NCI-H446 (cell line): ENCODE measurements around the gene DNAJB4.
"Not testable (repeated sequence)": the region's sequence is repeated elsewhere in the genome, so short reads cannot be mapped to it uniquely, and the experiment has no call there.

Source experiments
- DNase-seq, 2 experiments: peaks; one replicate each; lab custom pipeline; 2025; lab: John Stamatoyannopoulos, UW

DNAJB4 gene

GRCh38 chr1:78004719-78005447, at the start of gene DNAJB4:
Gene DNAJB4, plus strand, starts transcription at chr1:78004939. Its CDS starts 172 bp downstream, at chr1:78005111.
- peak; percentile 79 to 92 for DNase-seq

- no peak for DNase-seq
Measured at GRCh38 chr1:77955709-77956108, 49.0 kb upstream of the DNAJB4 start.

- DNase-seq: no peak
Measured at GRCh38 chr1:77956464-77956863, 48.3 kb upstream of the DNAJB4 start.

GRCh38 chr1:77958391-77958790, 46.3 kb upstream of the DNAJB4 start:
- no peak for DNase-seq

GRCh38 chr1:77958850-77959249, 45.9 kb upstream of the DNAJB4 start:
- no peak for DNase-seq

- DNase-seq: no peak
Measured at GRCh38 chr1:77961392-77961791, 43.3 kb upstream of the DNAJB4 start.

GRCh38 chr1:77966291-77966690, 38.4 kb upstream of the DNAJB4 start:
- no peak for DNase-seq

GRCh38 chr1:77970192-77970591, 34.5 kb upstream of the DNAJB4 start:
- DNase-seq: no peak

GRCh38 chr1:77972080-77972479, 32.7 kb upstream of the DNAJB4 start:
- DNase-seq: no peak

- no peak for DNase-seq
Measured at GRCh38 chr1:77975386-77975785, 29.4 kb upstream of the DNAJB4 start.

- DNase-seq: no peak
Measured at GRCh38 chr1:77975907-77976306, 28.8 kb upstream of the DNAJB4 start.

GRCh38 chr1:77976433-77977076, 28.2 kb upstream of the DNAJB4 start:
- DNase-seq: no peak

GRCh38 chr1:77977989-77978292, 26.8 kb upstream of the DNAJB4 start:
- DNase-seq: no peak

GRCh38 chr1:77978293-77978968, 26.3 kb upstream of the DNAJB4 start:
- DNase-seq: peak; percentile 85 to 95

GRCh38 chr1:77978969-77979876, 25.5 kb upstream of the DNAJB4 start, which contains the start of gene FUBP1:
Gene FUBP1, minus strand, starts transcription at chr1:77979072. Its CDS starts 68 bp downstream, at chr1:77979004.
- peak; percentile 100 for DNase-seq

- DNase-seq: not testable (repeated sequence)
Measured at GRCh38 chr1:77983352-77983996, 21.3 kb upstream of the DNAJB4 start.

- no peak for DNase-seq
Measured at GRCh38 chr1:77983997-77984355, 20.8 kb upstream of the DNAJB4 start.

GRCh38 chr1:77984629-77985028, 20.1 kb upstream of the DNAJB4 start:
- no peak for DNase-seq

- DNase-seq: no peak
Measured at GRCh38 chr1:77986810-77987209, 17.9 kb upstream of the DNAJB4 start.

- no peak for DNase-seq
Measured at GRCh38 chr1:77987919-77988318, 16.8 kb upstream of the DNAJB4 start.

GRCh38 chr1:77989744-77990143, 15.0 kb upstream of the DNAJB4 start:
- DNase-seq: no peak
